NCI-H1436 treated with DMSO at 0.1 percent for 48 hours (cell line): ENCODE measurements around the gene LANCL1.

Experiments
- DNase-seq: peaks from one replicate; lab custom pipeline; 2025; lab: John Stamatoyannopoulos, UW

LANCL1 gene

GRCh38 chr2:210389856-210390255 lies 86.7 kb downstream of the LANCL1 start:
- DNase-seq = no peak

- DNase-seq = no peak
Observed at GRCh38 chr2:210388148-210388547, 88.4 kb downstream of the LANCL1 start.

- no peak for DNase-seq
Observed at GRCh38 chr2:210387074-210387473, 89.5 kb downstream of the LANCL1 start.
